Colonic mucosa (tissue), 4 donors: ENCODE results near the gene C12orf43. TPM values are rescaled to one million over a fixed set of nuclear protein-coding genes. Genes with fewer than 3 reads are reported as not detected.

Source experiments
- DNase-seq: peaks from one replicate; pipeline ENCODE4 v3.0.0-alpha.2; 2020
- H3K27ac ChIP-seq: fragments of 200-600 bp; one replicate; pipeline ENCODE4 v1.8.0; 2021
- H3K27me3 ChIP-seq: fragments of 200-600 bp; one replicate; pipeline ENCODE4 v1.8.0; 2021
- H3K36me3 ChIP-seq: fragments of 200-600 bp; one replicate; pipeline ENCODE4 v1.8.0; 2021
- H3K4me1 ChIP-seq: fragments of 200-600 bp; one replicate; pipeline ENCODE4 v1.8.0; 2021; ENCODE audit warnings: mild to moderate bottlenecking
- H3K4me3 ChIP-seq: fragments of 200-600 bp; one replicate; pipeline ENCODE4 v1.8.0; 2021
- H3K9ac ChIP-seq, 2 donors: one replicate each; pipeline ENCODE4 v1.7.0; 2013; ENCODE audit warnings: control low read depth in 2 of 2, low read depth in 2 of 2, low read length in 2 of 2
- H3K9me3 ChIP-seq: fragments of 200-600 bp; one replicate; pipeline ENCODE4 v1.8.0; 2021
- intact Hi-C: fragments of 100-400 bp; cut with DNase I; formaldehyde crosslinking; loops from one replicate; pipeline ENCODE4 v1.14.1; 2022
- total RNA-seq, 2 donors: library from RNA; stranded (reverse); fragmentation: NEBNext Ultra II Directional in 1 of 2; extraction: Animal tissue kit (Norgen Biotek cat#: 25700) in 1 of 2; gene quantifications; one replicate each; pipeline ENCODE4 v1.2.1, GENCODE V29; 2021
- TF ChIP-seq, protein P1 (sequence below): fragments of 200-600 bp; IDR thresholded peaks from one replicate; pipeline ENCODE4 v1.8.0; 2022; ENCODE audit warnings: antibody characterized with exemption, mild to moderate bottlenecking
- donor health status: healthy.
- donor health status: DM: no; HTN: no; CAD: no.
- donor health status: DM: no; HTN: no; CAD: no.

C12orf43 gene
- total RNA-seq, 2 donors from 2014 or later, result 10.6 to 18.3 TPM

DNA sequence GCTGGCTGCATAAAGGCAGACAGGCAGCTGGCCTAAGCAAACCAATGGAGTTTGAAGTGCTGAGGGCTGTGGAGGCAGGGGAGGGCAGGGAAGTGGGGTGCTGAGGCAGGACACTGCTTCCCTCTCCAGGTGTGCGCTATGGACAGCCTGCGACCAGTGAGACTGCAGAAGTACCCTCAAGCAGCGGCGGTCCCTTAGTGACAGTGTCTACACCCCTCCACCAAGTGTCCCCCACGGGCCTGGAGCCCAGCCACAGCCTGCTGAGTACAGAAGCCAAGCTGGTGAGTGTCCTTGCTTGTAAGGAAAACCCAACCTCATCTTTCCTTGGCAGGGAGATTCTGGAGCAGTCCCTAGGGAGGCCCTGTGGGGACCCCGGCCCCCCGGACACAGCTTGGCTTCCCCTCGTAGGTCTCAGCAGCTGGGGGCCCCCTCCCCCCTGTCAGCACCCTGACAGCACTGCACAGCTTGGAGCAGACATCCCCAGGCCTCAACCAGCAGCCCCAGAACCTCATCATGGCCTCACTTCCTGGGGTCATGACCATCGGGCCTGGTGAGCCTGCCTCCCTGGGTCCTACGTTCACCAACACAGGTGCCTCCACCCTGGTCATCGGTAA is 20.0 kb downstream of the C12orf43 start:
- Histone ChIP-seq H3K27me3 (no peaks in the 10 kb centered on the region), H3K4me3 (no peak overlapping the region), H3K4me1 (no peaks in the 10 kb centered on the region), H3K9ac (no peak overlapping the region), H3K9me3 (no peaks in the 10 kb centered on the region), H3K27ac (no peak overlapping the region), H3K36me3 (no peaks in the 10 kb centered on the region)
- TF ChIP-seq, protein P1, sequence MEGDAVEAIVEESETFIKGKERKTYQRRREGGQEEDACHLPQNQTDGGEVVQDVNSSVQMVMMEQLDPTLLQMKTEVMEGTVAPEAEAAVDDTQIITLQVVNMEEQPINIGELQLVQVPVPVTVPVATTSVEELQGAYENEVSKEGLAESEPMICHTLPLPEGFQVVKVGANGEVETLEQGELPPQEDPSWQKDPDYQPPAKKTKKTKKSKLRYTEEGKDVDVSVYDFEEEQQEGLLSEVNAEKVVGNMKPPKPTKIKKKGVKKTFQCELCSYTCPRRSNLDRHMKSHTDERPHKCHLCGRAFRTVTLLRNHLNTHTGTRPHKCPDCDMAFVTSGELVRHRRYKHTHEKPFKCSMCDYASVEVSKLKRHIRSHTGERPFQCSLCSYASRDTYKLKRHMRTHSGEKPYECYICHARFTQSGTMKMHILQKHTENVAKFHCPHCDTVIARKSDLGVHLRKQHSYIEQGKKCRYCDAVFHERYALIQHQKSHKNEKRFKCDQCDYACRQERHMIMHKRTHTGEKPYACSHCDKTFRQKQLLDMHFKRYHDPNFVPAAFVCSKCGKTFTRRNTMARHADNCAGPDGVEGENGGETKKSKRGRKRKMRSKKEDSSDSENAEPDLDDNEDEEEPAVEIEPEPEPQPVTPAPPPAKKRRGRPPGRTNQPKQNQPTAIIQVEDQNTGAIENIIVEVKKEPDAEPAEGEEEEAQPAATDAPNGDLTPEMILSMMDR, result no peak
- intact Hi-C loops, result no loop called here
- no peak for DNase-seq

DNA sequence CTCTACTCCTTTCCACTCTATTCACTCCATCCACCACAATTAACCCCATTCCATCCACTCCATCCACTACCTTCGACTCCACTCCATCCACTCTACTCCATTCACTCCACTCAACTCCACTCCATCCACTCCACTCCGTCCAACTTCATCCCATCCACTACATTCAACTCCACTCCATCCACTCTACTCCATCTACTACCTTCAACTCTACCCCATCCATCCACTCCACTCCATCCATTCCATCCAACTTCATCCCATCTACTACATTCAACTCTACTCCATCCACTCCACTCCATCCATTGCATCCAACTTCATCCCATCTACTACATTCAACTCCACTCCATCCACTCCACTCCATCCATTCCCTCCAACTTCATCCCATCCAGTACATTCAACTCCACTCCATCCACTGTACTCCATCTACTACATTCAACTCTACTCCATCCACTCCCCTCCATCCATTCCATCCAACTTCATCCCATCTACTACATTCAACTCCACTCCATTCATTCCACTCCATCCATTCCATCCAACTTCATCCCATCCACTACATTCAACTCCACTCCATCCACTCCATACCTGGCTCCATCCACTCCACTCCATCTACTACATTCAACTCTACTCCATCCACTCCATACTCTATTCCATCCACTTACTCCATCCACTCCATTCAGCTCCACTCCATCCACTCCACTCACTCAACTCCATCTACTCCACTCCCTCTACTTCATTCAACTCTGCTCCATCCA is 21.5 kb downstream of the C12orf43 start:
- H3K27ac ChIP-seq, result no peak overlapping the region
- DNase-seq, result no peak
- H3K9ac ChIP-seq, result no peak overlapping the region
- no peak overlapping the region for H3K4me3 ChIP-seq
- H3K36me3 ChIP-seq, result no peaks in the 10 kb centered on the region
- no peaks in the 10 kb centered on the region for H3K27me3 ChIP-seq
- H3K4me1 ChIP-seq, result no peaks in the 10 kb centered on the region
- intact Hi-C loops, result no loop called here
- H3K9me3 ChIP-seq, result no peaks in the 10 kb centered on the region
- TF ChIP-seq, protein P1, result no peak

DNA sequence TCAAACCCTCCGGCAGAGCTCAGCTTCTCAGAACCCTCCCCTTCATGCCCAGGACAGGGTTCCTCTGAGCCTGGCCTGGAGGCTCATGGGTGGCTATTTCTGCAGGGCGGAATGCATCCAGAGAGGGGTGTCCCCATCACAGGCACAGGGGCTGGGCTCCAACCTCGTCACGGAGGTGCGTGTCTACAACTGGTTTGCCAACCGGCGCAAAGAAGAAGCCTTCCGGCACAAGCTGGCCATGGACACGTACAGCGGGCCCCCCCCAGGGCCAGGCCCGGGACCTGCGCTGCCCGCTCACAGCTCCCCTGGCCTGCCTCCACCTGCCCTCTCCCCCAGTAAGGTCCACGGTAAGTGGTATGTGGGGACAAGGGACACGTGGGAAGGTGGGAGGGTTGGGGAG is 22.2 kb downstream of the C12orf43 start:
- Histone ChIP-seq H3K36me3 (no peaks in the 10 kb centered on the region), H3K27me3 (no peaks in the 10 kb centered on the region), H3K9me3 (no peaks in the 10 kb centered on the region), H3K27ac (no peak overlapping the region), H3K4me3 (no peak overlapping the region), H3K4me1 (no peaks in the 10 kb centered on the region), H3K9ac (no peak overlapping the region)
- DNase-seq, result no peak
- intact Hi-C loops, result no loop called here
- TF ChIP-seq, protein P1, result no peak

DNA sequence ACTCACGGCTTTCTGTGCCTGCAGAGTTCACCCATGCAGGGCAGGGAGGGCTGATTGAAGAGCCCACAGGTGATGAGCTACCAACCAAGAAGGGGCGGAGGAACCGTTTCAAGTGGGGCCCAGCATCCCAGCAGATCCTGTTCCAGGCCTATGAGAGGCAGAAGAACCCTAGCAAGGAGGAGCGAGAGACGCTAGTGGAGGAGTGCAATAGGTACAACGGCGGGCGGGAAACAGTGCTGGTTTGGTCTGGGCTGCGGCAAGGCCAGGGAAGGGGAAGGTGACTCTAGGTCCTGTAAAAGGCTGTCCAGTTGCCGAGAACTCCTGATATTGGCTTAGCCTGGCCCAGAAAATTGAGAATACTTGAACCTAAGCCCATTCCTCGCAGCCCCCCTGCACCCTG is 22.8 kb downstream of the C12orf43 start:
- no peaks in the 10 kb centered on the region for H3K9me3 ChIP-seq
- H3K27me3 ChIP-seq, result no peaks in the 10 kb centered on the region
- H3K4me3 ChIP-seq, result no peak overlapping the region
- TF ChIP-seq, protein P1, result no peak
- DNase-seq, result no peak
- intact Hi-C loops, result no loop called here
- H3K9ac ChIP-seq, result no peak overlapping the region
- no peak overlapping the region for H3K27ac ChIP-seq
- H3K4me1 ChIP-seq, result no peaks in the 10 kb centered on the region
- no peaks in the 10 kb centered on the region for H3K36me3 ChIP-seq

DNA sequence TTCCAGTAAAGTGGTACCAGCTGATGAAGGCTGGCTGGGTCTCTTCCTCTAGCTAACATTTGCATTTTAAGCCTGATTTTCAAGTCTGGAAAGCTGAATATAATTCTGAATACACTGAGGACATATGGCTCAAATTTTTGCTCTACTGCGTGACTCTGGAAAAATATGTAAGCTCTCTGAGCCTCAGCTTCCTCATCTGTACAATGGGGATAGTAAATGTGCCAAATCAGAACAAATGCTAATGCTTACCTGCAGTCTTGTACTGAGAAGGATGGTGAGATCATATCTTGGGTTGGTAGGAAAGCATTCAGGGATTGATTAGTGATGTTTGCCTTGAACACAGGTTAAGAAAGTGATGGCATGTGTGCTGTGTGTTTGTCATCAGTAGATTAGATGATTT is 23.3 kb downstream of the C12orf43 start:
- Histone ChIP-seq H3K9ac (no peak overlapping the region), H3K27me3 (no peaks in the 10 kb centered on the region), H3K27ac (no peak overlapping the region), H3K9me3 (no peaks in the 10 kb centered on the region), H3K4me1 (no peaks in the 10 kb centered on the region), H3K36me3 (no peaks in the 10 kb centered on the region), H3K4me3 (no peak overlapping the region)
- intact Hi-C loops, result no loop called here
- no peak for DNase-seq
- TF ChIP-seq, protein P1, result no peak
